GM10266 (cell line): ENCODE measurements around the gene CCDC174.

Experiments used
- DNase-seq: peaks from one replicate; pipeline ENCODE4 v3.0.0; 2012; ENCODE audit errors: extremely low spot score
- TF ChIP-seq, protein P1 (sequence below): IDR thresholded peaks from 2 replicates; pipeline ENCODE4 v1.5.1; 2012; ENCODE audit warnings: mild to moderate bottlenecking, low read depth; ENCODE audit not compliant: control insufficient read depth, insufficient read depth; ENCODE audit errors: missing control alignments

Gene CCDC174

DNA sequence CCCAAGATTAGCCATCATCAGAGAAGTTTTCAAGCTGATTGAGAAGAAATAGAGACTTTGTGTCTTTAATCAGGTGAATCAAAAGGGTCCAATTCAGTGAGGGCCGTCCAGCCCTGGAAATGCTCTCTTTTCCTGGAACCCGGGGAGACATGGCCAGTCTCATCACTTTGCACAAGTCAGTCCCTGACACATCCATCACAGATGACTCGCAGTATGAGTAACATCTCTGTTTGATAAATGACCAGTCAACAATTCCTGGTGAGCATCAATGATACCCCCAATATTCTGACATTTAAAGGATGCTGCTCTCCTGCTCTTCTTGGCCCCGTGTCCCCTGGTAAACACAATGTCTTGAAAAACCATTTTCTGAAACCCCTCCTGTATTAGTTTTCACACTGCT is 50.1 kb downstream of the CCDC174 start:
- TF ChIP-seq, protein P1, sequence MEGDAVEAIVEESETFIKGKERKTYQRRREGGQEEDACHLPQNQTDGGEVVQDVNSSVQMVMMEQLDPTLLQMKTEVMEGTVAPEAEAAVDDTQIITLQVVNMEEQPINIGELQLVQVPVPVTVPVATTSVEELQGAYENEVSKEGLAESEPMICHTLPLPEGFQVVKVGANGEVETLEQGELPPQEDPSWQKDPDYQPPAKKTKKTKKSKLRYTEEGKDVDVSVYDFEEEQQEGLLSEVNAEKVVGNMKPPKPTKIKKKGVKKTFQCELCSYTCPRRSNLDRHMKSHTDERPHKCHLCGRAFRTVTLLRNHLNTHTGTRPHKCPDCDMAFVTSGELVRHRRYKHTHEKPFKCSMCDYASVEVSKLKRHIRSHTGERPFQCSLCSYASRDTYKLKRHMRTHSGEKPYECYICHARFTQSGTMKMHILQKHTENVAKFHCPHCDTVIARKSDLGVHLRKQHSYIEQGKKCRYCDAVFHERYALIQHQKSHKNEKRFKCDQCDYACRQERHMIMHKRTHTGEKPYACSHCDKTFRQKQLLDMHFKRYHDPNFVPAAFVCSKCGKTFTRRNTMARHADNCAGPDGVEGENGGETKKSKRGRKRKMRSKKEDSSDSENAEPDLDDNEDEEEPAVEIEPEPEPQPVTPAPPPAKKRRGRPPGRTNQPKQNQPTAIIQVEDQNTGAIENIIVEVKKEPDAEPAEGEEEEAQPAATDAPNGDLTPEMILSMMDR: no peak
- DNase-seq: no peak

DNA sequence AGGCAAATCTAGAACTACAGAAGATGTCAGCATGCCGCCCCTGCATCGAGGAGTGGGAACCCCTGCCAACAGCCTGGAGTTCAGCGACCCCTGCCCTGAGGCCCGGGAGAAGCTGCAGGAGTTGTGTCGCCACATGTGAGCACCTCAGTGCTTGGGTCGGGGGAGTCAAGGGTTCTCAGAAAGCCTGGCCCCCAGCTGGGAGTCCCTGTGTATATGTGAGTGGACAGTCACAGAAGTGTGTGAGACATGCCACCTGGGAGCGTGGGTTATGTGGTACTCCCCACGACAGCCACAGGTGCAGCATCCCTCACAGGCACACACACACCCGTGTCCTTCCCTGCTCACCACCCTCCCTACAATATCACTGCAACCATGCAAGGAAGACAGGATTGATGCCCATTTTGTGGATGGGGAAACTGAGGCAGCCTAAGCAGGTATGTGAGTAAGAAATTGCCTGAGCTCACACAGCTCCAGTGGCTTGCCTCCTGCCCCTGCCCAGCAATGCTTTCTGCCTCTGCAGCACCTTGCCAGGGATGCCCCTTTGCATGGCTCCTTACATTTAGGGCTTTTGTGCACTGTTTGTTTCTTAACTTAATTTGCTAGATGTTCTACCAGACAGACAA is 51.7 kb downstream of the CCDC174 start:
- TF ChIP-seq, protein P1: no peak

DNA sequence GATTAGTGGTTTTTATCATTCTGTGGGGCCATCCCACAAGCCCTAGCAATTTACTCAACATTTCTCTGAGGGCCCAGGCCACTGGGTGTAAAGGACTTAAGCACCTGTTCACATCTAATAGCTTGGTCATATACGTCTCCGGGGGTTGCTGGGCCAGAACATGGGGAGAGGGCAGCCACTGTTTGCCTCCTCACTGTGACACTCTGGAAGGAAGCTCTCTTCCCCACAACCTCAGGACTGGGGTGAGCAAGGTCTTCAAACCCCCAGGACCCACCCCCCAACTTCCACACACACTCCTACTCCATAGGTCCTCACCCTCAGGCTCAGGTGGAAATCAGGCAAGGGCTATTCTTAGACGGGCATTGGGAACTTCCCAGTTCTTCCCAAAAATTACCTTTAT is 52.2 kb downstream of the CCDC174 start:
- no peak for DNase-seq
- TF ChIP-seq, protein P1: no peak

More for the DNA sequence above, 51.7 kb downstream of the CCDC174 start:
- DNase-seq: no peak

DNA sequence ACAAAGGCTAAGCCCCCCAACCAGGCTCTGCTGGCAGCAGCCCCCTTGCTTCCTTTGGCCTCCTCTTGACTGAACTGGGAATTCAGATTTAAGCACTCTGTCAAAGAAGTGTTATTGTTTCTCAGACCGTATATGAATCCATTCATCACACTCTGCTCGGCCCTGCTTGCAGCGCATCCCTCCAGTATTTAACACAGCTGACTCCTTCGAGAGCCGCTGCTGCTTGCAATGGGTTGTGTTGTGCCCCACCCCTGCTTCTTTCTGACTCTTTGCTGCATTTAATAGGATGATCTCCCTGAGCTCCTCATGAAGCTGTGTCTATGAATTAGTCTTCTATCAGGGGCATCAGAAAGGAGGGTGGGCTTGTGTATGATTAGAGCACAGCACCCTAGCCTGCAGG is 54.5 kb downstream of the CCDC174 start:
- TF ChIP-seq, protein P1: no peak
- no peak for DNase-seq

DNA sequence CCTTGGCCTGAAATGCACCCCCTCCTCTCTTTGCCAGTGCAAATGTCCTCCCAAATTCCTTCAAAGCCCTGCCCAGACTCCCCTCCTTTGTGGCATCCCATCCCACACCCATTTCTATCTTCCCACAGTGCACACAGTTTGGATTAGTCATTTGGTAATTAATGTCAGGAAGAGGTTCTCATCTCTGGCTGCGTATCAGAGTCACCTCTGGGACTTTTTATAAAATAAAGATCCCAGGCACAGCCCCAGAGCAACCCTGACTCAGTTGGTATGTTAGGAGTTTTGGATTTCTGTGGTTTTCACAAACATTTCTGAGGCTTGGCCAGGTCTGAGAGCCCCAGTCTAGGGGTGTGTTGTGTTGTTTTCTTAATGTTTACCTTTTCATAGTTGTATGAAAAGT is 65.0 kb downstream of the CCDC174 start:
- TF ChIP-seq, protein P1: no peak
- DNase-seq: no peak

DNA sequence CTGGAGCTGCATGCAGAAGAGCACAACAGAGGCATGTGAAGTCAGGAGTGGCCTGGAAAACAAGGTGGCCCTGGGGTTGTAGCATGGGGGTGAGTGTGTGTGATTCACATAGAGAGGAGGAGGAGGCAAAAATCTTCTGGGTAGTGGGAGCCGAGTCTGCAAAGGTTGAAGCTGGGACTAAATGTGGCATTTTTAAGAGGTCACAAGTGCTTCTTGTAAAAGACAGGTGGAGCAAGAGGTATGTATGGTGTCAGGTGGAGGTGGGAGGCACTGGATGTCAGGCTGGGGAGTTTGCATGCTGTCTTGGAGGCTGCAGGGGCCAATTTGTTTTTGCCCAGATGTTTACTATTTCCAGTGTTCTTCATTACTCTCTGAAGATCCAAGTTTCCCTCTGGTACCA is 65.7 kb downstream of the CCDC174 start:
- TF ChIP-seq, protein P1: no peak

DNA sequence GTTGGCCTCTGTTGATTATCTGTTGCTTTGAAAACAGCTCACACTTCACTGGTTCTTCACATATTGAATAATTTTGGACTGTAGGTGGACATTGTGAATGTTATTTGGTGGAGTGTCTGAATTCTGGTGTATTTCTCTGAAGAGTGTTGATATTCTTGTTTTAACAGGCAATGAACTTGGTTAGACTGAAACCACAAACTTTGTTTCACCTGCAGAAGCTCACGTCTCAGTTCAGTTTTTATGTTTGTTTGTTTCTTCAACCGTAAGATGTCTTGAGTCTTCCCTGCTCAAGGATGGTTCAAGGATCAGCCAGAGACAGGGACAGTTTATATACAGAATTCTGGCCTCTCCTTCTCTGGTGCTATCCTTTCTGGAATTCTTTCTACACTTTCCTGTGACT is 67.0 kb downstream of the CCDC174 start:
- TF ChIP-seq, protein P1: no peak
- peak; percentile 15 for DNase-seq

More for the DNA sequence above, 65.7 kb downstream of the CCDC174 start:
- no peak for DNase-seq
